Body of pancreas (tissue), 4 donors: Measurements from ENCODE around the gene GATAD2A. TPM values are rescaled to one million over a fixed set of nuclear protein-coding genes. Genes with fewer than 3 reads are reported as not detected.

Experiments used
- ATAC-seq: fragments of 150-250 bp; one replicate; pipeline ENCODE4 v1.9.1; 2016
- DNase-seq, 4 donors: peaks; one replicate each; pipeline ENCODE4 v3.0.0-alpha.2; 2019
- H3K27ac ChIP-seq, 4 donors: fragments of 200-600 bp; sonication (generic); 1 replicate in 3 of 4; 2 replicates in 1 of 4; pipeline versions ENCODE4 v1.5.1 to v1.6.1; 2016 to 2019; ENCODE audit warnings: mild to moderate bottlenecking in 1 of 4, mixed read lengths in 1 of 4, moderate library complexity in 1 of 4
- H3K27me3 ChIP-seq, 2 donors: fragments of 200-600 bp; sonication (generic); one replicate each; pipeline ENCODE4 v1.6.0; 2016; ENCODE audit warnings: mild to moderate bottlenecking in 1 of 2
- H3K36me3 ChIP-seq, 2 donors: fragments of 200-600 bp; sonication (generic); replicated peaks in 1 of 2; 2 replicates each; pipeline ENCODE4 v1.5.1; 2016; ENCODE audit warnings: low read depth in 2 of 2; ENCODE audit not compliant: insufficient read depth in 1 of 2
- H3K4me1 ChIP-seq: fragments of 200-600 bp; sonication (generic); one replicate; pipeline ENCODE4 v1.6.0; 2016
- H3K4me3 ChIP-seq, 2 donors: fragments of 200-600 bp; sonication (generic); 1 replicate in 1 of 2; 2 replicates in 1 of 2; pipeline ENCODE4 v1.5.1; 2016 to 2019
- H3K9me3 ChIP-seq, 3 donors: fragments of 200-600 bp; sonication (generic); 1 replicate in 2 of 3; 2 replicates in 1 of 3; pipeline ENCODE4 v1.5.1; 2016
- CTCF ChIP-seq, 7 experiments: fragments of 450-650 bp in 4 of 7; fragments of 200-600 bp in 3 of 7; sonication (generic) in 3 of 7; IDR thresholded peaks; one replicate each; pipeline ENCODE4 v1.5.1; 2016 to 2019; ENCODE audit warnings: antibody characterized with exemption in 7 of 7
- POLR2A ChIP-seq, 3 donors: fragments of 450-650 bp; IDR thresholded peaks; one replicate each; pipeline ENCODE4 v1.6.1; 2016; ENCODE audit warnings: antibody characterized with exemption in 3 of 3, mild to moderate bottlenecking in 2 of 3
- WGBS, 2 donors: methylation state at CpG; one replicate each; pipeline ENCODE4 v1.1.5; 2017; 5-methylcytosine and 5-hydroxymethylcytosine counted together
- intact Hi-C: fragments of 100-400 bp; cut with DNase I; formaldehyde crosslinking; loops from one replicate; pipeline ENCODE4 v1.15.1; 2023
- total RNA-seq, 2 donors: library from RNA; depleted of rRNA; stranded (reverse); fragments of >200 nt; gene quantifications; one replicate each; pipeline ENCODE4 v1.1.0, GENCODE V29; 2016

GATAD2A gene
- total RNA-seq, 2 donors from 2014 or later: 30.0 to 35.8 TPM

- DNase-seq (no peak), ATAC-seq (no peak)
- H3K4me3 ChIP-seq: no peak overlapping the region
- H3K9me3 ChIP-seq: no peaks in the 10 kb centered on the region
- H3K4me1 ChIP-seq: peaks cover 18% of the 10 kb centered on the region
- TF ChIP-seq POLR2A (IDR thresholded peaks at IDR 0.05) (no peak), CTCF (IDR thresholded peaks at IDR 0.05) (no peak)
- WGBS, 2 donors: 88 to 90% methylated on average over 12 to 15 of the region's 15 CpGs
- H3K36me3 ChIP-seq: peaks cover 5 to 25% of the 10 kb centered on the region in 2 donors
- intact Hi-C loops: loop anchor here (5.0 kb wide), 1 partner anchor 127 kb away; no protein-coding TSS in a partner anchor
- H3K27ac ChIP-seq: no peak overlapping the region
- no peaks in the 10 kb centered on the region for H3K27me3 ChIP-seq
These were observed 88.5 kb downstream of the GATAD2A start for GRCh38 chr19:19493841-19494546.

- Histone ChIP-seq H3K4me3 (no peak overlapping the region), H3K9me3 (no peaks in the 10 kb centered on the region), H3K27ac (no peak overlapping the region), H3K27me3 (no peaks in the 10 kb centered on the region), H3K36me3 (peaks cover 5 to 32% of the 10 kb centered on the region in 2 donors), H3K4me1 (no peaks in the 10 kb centered on the region)
- ATAC-seq (no peak), DNase-seq (no peak)
- WGBS, 2 donors: 88 to 90% methylated on average over 13 to 30 of the region's 30 CpGs
- intact Hi-C loops: no loop called here
- TF ChIP-seq POLR2A (IDR thresholded peaks at IDR 0.05) (no peak), CTCF (IDR thresholded peaks at IDR 0.05) (no peak)
These were observed 90.4 kb downstream of the GATAD2A start for GRCh38 chr19:19495614-19496603.

DNA sequence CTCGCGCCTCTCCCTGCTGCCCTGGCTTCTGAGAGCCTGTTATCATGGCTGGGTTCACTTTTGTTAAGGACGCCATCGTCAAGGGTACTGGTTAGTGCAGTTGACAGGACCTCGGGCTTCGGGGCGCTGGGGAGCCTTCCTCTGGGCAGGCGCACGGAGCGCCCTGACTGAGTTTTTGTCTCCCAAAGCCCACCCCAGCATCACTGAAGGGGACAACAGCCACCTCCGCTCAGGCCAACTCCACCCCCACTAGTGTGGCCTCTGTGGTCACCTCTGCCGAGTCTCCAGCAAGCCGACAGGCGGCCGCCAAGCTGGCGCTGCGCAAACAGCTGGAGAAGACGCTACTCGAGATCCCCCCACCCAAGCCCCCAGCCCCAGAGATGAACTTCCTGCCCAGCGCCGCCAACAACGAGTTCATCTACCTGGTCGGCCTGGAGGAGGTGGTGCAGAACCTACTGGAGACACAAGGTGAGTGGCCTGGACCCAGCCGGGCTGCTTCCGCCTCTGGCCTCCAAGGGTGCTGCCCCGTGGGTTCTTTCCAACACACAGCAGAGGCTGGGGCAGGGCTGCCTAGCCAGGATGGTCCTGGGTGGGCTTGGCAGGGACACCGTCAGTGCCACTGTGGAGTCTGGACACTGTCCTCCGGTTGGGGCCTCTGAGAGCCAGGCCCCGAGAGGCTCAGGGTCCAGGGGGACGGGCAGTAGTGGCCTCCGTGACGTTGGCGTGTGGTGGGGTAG is 92.9 kb downstream of the GATAD2A start:
- no peaks in the 10 kb centered on the region for H3K4me1 ChIP-seq
- DNase-seq: no peak
- H3K4me3 ChIP-seq: no peak overlapping the region
- no peaks in the 10 kb centered on the region for H3K9me3 ChIP-seq
- TF ChIP-seq CTCF (IDR thresholded peaks at IDR 0.05) (no peak), POLR2A (IDR thresholded peaks at IDR 0.05) (no peak)
- peaks cover 18 to 40% of the 10 kb centered on the region in 2 donors for H3K36me3 ChIP-seq
- no peak overlapping the region for H3K27ac ChIP-seq
- WGBS, 2 donors: 90 to 93% methylated on average over 3 to 25 of the region's 33 CpGs
- intact Hi-C loops: no loop called here
- ATAC-seq: no peak
- no peaks in the 10 kb centered on the region for H3K27me3 ChIP-seq

DNA sequence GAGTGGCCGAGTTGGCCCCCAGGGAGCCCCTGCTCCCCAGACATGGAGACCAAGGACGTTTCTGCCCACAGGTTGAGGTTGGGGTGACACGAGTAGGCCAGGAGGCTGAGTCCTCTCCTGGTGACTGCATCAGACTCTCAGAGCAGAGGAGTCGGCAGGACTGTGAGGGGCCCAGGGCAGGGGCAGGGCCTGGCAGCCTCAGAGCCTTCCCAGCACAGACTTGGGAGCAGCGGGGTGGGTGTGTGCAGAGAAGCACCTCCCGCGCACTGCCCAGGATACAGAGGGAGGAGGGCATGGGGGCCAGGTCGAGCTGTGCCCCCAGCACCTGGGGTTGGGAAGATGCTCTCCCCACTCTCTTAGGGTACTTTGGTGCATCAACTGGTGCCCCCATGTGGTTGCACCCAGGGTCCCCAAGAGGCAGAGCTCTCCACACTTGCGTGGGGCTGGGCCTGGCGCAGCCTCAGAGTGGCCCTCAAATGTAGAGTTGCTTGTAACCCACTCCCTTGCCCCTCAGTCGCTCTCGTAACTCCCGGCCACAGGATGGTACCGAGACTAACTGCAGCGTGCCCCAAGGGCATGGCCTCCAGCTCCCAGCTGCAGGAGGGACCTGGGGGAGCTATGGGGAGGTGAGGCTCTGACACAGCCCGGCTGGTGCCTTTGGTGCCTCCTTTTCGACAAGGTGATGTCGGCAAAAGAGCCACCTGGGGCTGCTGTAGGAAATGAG is 94.0 kb downstream of the GATAD2A start:
- Histone ChIP-seq H3K9me3 (no peaks in the 10 kb centered on the region), H3K27me3 (no peaks in the 10 kb centered on the region), H3K36me3 (peaks cover 17 to 33% of the 10 kb centered on the region in 2 donors), H3K27ac (no peak overlapping the region), H3K4me1 (no peaks in the 10 kb centered on the region), H3K4me3 (no peak overlapping the region)
- 75 to 85% methylated on average over 4 to 17 of the region's 18 CpGs for WGBS, 2 donors
- DNase-seq (no peak), ATAC-seq (no peak)
- TF ChIP-seq CTCF (IDR thresholded peaks at IDR 0.05) (no peak), POLR2A (IDR thresholded peaks at IDR 0.05) (no peak)
- intact Hi-C loops: no loop called here
